NT2/D1 (cell line): ENCODE results near the gene CNTLN.

ENCODE experiments used
- DNase-seq: peaks from one replicate; pipeline ENCODE4 v3.0.0-alpha.2; 2011; ENCODE audit warnings: low read depth, low spot score
- H3K27me3 ChIP-seq: 2 replicates; pipeline ENCODE4 v1.6.0; 2011; ENCODE audit warnings: mild to moderate bottlenecking; ENCODE audit not compliant: insufficient read length, insufficient read depth
- H3K36me3 ChIP-seq: 2 replicates; pipeline ENCODE4 v1.6.1; 2011; ENCODE audit warnings: mild to moderate bottlenecking, low read length, mixed read lengths; ENCODE audit not compliant: insufficient read depth, insufficient read length
- H3K4me1 ChIP-seq: 2 replicates; pipeline ENCODE4 v1.5.1; 2011; ENCODE audit not compliant: insufficient read depth, insufficient read length
- H3K4me3 ChIP-seq: 2 replicates; pipeline ENCODE4 v1.5.1; 2011; ENCODE audit warnings: low read depth; ENCODE audit not compliant: insufficient read length
- H3K9ac ChIP-seq: 2 replicates; pipeline ENCODE4 v1.6.0; 2011; ENCODE audit warnings: low read depth; ENCODE audit not compliant: insufficient read length
- H3K9me3 ChIP-seq: 2 replicates; pipeline ENCODE4 v1.5.1; 2011; ENCODE audit warnings: mild to moderate bottlenecking, low read length; ENCODE audit not compliant: insufficient read depth
- SUZ12 ChIP-seq: IDR thresholded peaks from 2 replicates; pipeline ENCODE4 v1.6.1; 2011; ENCODE audit not compliant: insufficient read length, insufficient read depth; ENCODE audit errors: extremely low read depth
- YY1 ChIP-seq: IDR thresholded peaks from 2 replicates; pipeline ENCODE4 v1.6.1; 2011; ENCODE audit not compliant: insufficient read length, insufficient read depth
- ZNF274 ChIP-seq: IDR thresholded peaks from 2 replicates; pipeline ENCODE4 v1.6.1; 2011; ENCODE audit warnings: mild to moderate bottlenecking, low read depth, low read length

The CNTLN gene

DNA sequence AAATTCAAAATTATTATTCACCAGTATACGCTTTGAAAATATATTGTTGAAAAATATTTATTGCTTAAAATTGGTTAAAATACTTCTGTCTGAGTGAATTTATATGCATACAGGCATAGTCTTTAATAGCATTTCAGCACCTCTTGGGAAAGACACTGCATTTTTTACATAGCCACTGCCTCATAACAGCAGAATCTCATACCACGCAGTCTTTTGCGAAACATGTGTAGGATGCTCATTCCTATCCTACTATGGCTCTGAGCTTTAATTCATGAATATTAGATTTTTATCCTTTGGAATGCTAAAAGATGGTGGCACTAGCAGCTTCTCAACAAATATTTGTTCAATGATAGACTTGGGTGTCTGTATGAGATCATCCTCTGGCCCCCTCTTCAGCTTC lies 350.1 kb downstream of the CNTLN start:
- Histone ChIP-seq H3K9ac (no peak overlapping the region), H3K4me1 (no peaks in the 10 kb centered on the region), H3K36me3 (no peaks in the 10 kb centered on the region), H3K27me3 (no peaks in the 10 kb centered on the region), H3K4me3 (no peak overlapping the region), H3K9me3 (no peaks in the 10 kb centered on the region)
- no peak for TF ChIP-seq SUZ12
- TF ChIP-seq ZNF274: no peak
- TF ChIP-seq YY1: no peak
- DNase-seq: no peak

DNA sequence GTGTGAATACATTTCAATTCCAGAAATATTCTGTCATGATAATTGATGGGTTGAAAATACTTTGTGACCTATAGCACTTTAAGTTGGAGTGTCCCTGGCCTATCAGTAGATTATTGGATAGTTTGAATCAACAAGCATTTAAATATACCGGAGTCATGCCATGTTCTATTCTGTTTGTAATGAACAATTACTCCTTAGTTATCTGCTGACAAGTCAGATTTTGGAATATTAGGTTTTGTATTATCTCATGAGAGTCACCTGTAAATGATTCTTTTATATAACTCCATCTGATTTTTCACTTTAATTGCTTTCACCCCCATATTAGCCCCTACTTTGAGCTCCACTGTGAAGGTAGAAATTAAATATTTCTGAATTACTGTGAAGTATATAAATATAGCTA lies 351.6 kb downstream of the CNTLN start:
- Histone ChIP-seq H3K36me3 (no peaks in the 10 kb centered on the region), H3K4me3 (no peak overlapping the region), H3K4me1 (no peaks in the 10 kb centered on the region), H3K9me3 (no peaks in the 10 kb centered on the region), H3K9ac (no peak overlapping the region), H3K27me3 (no peaks in the 10 kb centered on the region)
- no peak for TF ChIP-seq ZNF274
- TF ChIP-seq SUZ12: no peak
- TF ChIP-seq YY1: no peak
- no peak for DNase-seq

DNA sequence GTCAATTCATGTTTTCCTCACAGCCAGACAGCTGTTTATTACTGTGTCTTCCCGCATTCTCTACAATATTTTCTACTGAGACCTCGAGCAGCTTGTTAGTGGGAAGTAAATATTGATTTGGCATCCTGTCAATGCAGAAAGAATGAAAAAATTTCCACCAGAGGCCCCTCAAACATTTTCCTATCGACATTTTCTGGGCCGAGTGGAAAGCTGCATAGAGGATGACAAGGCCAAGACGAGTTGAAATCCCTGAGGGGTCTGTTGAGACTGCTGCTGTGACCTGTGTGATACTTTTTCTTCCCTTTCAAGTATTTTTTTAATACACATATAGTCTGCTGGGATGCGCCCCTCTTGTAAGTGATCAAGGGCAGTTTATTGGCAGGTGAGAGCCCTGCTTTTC lies 352.6 kb downstream of the CNTLN start:
- H3K9me3 ChIP-seq: no peaks in the 10 kb centered on the region
- H3K27me3 ChIP-seq: no peaks in the 10 kb centered on the region
- TF ChIP-seq ZNF274: no peak
- no peak for TF ChIP-seq SUZ12
- no peak for TF ChIP-seq YY1
- H3K4me1 ChIP-seq: no peaks in the 10 kb centered on the region
- no peak overlapping the region for H3K9ac ChIP-seq
- no peak overlapping the region for H3K4me3 ChIP-seq
- no peak for DNase-seq
- H3K36me3 ChIP-seq: no peaks in the 10 kb centered on the region

DNA sequence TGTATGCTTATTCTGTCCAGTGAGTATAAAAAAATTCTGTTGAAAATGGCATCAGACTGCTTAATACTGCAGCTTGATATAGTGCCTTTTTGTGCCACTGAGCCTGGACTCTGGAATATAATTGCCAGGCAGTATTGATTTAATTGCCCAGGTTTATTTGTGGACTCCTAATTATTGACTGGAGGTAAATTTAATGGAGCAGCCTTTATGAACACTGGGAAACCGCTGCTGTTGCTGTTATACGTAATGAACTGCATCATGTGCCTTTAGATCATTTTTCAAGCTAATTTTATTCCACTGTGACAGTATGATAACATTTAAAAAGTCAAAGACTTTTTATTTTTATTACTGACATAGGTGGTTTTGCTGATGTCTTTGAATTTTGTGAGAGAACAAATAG lies 353.8 kb downstream of the CNTLN start:
- Histone ChIP-seq H3K9me3 (no peaks in the 10 kb centered on the region), H3K4me3 (no peak overlapping the region), H3K4me1 (no peaks in the 10 kb centered on the region), H3K27me3 (no peaks in the 10 kb centered on the region), H3K36me3 (no peaks in the 10 kb centered on the region), H3K9ac (no peak overlapping the region)
- DNase-seq: no peak
- TF ChIP-seq SUZ12 (no peak), ZNF274 (no peak), YY1 (no peak)

DNA sequence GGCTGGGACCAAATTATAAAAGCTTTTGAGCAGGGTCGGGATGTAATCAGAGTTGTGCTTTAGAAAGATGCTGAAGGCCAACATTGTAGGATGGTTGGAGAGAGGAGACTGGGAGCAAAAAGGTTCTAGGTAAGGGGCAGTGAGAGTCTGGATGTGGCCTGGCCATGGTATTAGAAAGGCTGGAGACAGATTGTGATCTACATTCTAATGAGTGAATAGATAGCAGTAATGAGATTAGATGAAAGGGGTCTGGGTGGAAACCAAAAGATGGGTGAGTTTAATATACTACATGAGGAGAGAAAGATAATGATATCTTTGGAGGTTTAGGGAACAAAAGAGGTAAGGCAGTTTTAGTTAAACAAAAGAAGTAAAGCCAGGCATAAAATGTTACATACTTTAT lies 355.3 kb downstream of the CNTLN start:
- no peaks in the 10 kb centered on the region for H3K9me3 ChIP-seq
- no peaks in the 10 kb centered on the region for H3K27me3 ChIP-seq
- H3K4me3 ChIP-seq: no peak overlapping the region
- no peaks in the 10 kb centered on the region for H3K36me3 ChIP-seq
- no peak for TF ChIP-seq YY1
- no peak for TF ChIP-seq SUZ12
- no peak for TF ChIP-seq ZNF274
- no peak for DNase-seq
- no peaks in the 10 kb centered on the region for H3K4me1 ChIP-seq
- H3K9ac ChIP-seq: no peak overlapping the region

DNA sequence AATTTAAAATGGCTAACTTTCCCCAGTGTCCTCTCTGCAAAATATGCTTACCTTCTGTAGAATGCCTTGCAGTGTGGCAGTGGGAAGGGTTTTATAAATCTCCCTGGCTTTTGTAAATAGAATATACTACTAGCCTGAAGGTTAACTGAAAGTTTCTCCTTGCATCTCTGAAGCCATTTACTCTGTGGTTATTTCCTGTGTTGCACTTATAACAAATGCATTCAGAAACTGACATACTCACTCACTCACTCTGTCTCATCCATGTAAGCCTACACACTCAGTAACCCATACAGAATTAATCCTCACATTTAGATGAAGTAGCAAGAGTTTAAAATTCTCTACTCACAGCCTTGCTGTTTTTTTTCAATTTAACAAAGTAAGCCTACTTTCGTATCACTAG lies 356.9 kb downstream of the CNTLN start:
- Histone ChIP-seq H3K4me3 (no peak overlapping the region), H3K4me1 (no peaks in the 10 kb centered on the region), H3K9me3 (no peaks in the 10 kb centered on the region), H3K27me3 (no peaks in the 10 kb centered on the region), H3K36me3 (no peaks in the 10 kb centered on the region), H3K9ac (no peak overlapping the region)
- DNase-seq: no peak
- TF ChIP-seq YY1 (no peak), ZNF274 (no peak), SUZ12 (no peak)

DNA sequence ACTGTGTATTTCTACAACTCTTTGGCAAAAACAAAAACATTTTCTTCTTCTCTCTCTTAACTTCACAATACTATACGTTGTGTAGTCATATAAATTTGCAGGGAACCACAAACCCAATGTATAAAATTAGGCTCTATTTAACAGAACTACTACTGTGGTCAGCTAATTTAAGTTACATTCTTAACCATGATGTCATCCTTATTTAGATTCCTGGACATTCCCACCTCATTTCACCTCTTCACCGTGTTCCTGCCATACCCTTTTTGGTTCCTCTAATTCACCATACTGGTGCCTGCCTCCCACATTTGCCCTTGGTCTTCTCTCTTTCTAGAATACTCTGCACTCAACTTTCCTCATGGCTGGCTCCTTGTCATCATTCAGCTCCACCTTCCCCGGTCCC lies 368.4 kb downstream of the CNTLN start:
- Histone ChIP-seq H3K9me3 (no peaks in the 10 kb centered on the region), H3K9ac (no peak overlapping the region), H3K4me1 (no peaks in the 10 kb centered on the region), H3K4me3 (no peak overlapping the region), H3K27me3 (no peaks in the 10 kb centered on the region), H3K36me3 (no peaks in the 10 kb centered on the region)
- TF ChIP-seq ZNF274: no peak
- no peak for DNase-seq

DNA sequence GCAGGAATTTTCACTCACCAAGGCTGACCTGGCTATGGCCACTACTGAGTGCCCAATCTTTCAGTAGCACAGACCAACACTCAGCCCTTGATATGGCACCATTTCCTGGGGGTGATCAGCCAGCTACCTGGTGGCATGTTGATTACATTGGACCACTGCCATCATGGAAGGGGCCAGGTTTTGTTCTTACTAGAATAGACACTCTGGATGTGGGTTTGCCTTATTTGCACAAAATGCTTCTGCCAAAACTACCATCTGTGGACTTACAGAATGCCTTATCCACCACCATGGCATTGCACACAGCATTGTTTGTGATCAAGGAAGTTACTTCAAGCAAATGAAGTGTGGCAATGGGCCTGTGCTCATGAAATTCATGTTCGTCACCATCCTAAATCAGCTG lies 374.3 kb downstream of the CNTLN start:
- DNase-seq: no peak
- TF ChIP-seq ZNF274 (no peak), SUZ12 (no peak), YY1 (no peak)
- Histone ChIP-seq H3K27me3 (no peaks in the 10 kb centered on the region), H3K4me1 (no peaks in the 10 kb centered on the region), H3K4me3 (no peak overlapping the region), H3K36me3 (no peaks in the 10 kb centered on the region), H3K9ac (no peak overlapping the region), H3K9me3 (no peaks in the 10 kb centered on the region)
